ENCODE measurements around the gene ORC3. TPM values are rescaled to one million over a fixed set of nuclear protein-coding genes. Genes with fewer than 3 reads are reported as not detected.

ORC3 gene
- total and polyA plus RNA-seq, 7 experiments from 2014 or later, result 17.7 to 40.3 (median 28.2) TPM

DNA sequence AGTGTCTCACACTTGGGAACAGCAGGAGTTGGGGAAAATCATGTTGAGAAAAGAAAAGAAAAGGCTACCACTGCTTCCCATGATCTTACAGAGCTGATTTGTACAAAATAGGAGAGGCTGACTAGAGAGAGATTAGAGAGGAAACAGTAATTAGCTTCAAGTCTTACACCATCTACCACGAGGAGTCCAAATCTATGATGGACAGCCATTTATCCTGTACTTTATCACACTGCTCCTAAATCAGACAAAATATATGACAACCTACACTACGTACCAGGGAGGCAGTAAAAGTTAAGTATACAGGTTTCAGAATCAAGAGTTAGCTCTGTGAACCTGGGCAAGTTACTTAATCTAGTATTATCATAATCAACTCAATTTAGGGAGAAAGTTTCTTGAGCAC, 38.1 kb upstream of the ORC3 start:
- H3K27ac Mint-ChIP-seq, result peak overlapping the region in 3 of 9 donors; percentile 8 to 29 (median 13)
- DNase-seq, result no peak
- H3K36me3 Mint-ChIP-seq, result peaks cover 7 to 59% (median 34%) of the 10 kb centered on the region in 5 donors
- Histone ChIP-seq H3K4me1 (ENCODE audit: control insufficient read depth in 2 of 2, insufficient read depth in 2 of 2, low read length in 2 of 2) (no peaks in the 10 kb centered on the region), H3K36me3 (ENCODE audit: control insufficient read depth in 2 of 3, insufficient read depth in 3 of 3, low read length in 3 of 3) (peaks cover 0 to 24% (median 0%) of the 10 kb centered on the region in 3 experiments), H3K27ac (ENCODE audit: low read depth, low read length) (no peak overlapping the region), H3K27me3 (ENCODE audit: control insufficient read depth in 2 of 2, insufficient read depth in 2 of 2, low read length in 2 of 2) (no peaks in the 10 kb centered on the region), H3K4me3 (ENCODE audit: low read length) (no peak overlapping the region), H3K9me3 (ENCODE audit: control insufficient read depth in 2 of 3, low read length in 3 of 3) (no peaks in the 10 kb centered on the region)
- intact Hi-C loops (cut with micrococcal nuclease), result loop anchor here in 1 of 2 donors (2.0 kb wide), 1 partner anchor 23 kb away; no protein-coding TSS in a partner anchor
- ChIA-PET POLR2A (interaction anchor here (0.7 kb wide), 1 partner anchor 53 kb away, joined by 3 read pairs; no protein-coding TSS in a partner anchor), CTCF (no interaction called here)
- ATAC-seq, result no peak
- peaks cover 0 to 20% (median 8%) of the 10 kb centered on the region in 7 donors for H3K4me1 Mint-ChIP-seq
- no peak overlapping the region for H3K4me3 Mint-ChIP-seq
- H3K27me3 Mint-ChIP-seq, result no peaks in the 10 kb centered on the region
- H3K9me3 Mint-ChIP-seq, result no peaks in the 10 kb centered on the region

- Histone ChIP-seq H3K4me3 (ENCODE audit: low read length) (no peak overlapping the region), H3K27me3 (ENCODE audit: control insufficient read depth in 2 of 2, insufficient read depth in 2 of 2, low read length in 2 of 2) (no peaks in the 10 kb centered on the region), H3K27ac (ENCODE audit: low read depth, low read length) (no peak overlapping the region), H3K36me3 (ENCODE audit: control insufficient read depth in 2 of 3, insufficient read depth in 3 of 3, low read length in 3 of 3) (peaks cover 0 to 30% (median 0%) of the 10 kb centered on the region in 3 experiments), H3K4me1 (ENCODE audit: control insufficient read depth in 2 of 2, insufficient read depth in 2 of 2, low read length in 2 of 2) (no peaks in the 10 kb centered on the region), H3K9me3 (ENCODE audit: control insufficient read depth in 2 of 3, low read length in 3 of 3) (no peaks in the 10 kb centered on the region)
- POLR2A ChIA-PET, result no interaction called here
- H3K27ac Mint-ChIP-seq, result peak overlapping the region in 2 of 9 donors; percentile 11 to 17
- peaks cover 2 to 30% (median 10%) of the 10 kb centered on the region in 7 donors for H3K4me1 Mint-ChIP-seq
- H3K36me3 Mint-ChIP-seq, result peaks cover 9 to 66% (median 38%) of the 10 kb centered on the region in 5 donors
- H3K9me3 Mint-ChIP-seq, result no peaks in the 10 kb centered on the region
- no peak overlapping the region for H3K4me3 Mint-ChIP-seq
- ATAC-seq, result no peak
- CTCF ChIA-PET, result no interaction called here
- H3K27me3 Mint-ChIP-seq, result no peaks in the 10 kb centered on the region
- intact Hi-C loops (cut with micrococcal nuclease), result loop anchor here in 1 of 2 donors (2.0 kb wide), 1 partner anchor 22 kb away; no protein-coding TSS in a partner anchor
- no peak for DNase-seq
Measured at GRCh38 chr6:87553159-87553765, 36.7 kb upstream of the ORC3 start.

DNA sequence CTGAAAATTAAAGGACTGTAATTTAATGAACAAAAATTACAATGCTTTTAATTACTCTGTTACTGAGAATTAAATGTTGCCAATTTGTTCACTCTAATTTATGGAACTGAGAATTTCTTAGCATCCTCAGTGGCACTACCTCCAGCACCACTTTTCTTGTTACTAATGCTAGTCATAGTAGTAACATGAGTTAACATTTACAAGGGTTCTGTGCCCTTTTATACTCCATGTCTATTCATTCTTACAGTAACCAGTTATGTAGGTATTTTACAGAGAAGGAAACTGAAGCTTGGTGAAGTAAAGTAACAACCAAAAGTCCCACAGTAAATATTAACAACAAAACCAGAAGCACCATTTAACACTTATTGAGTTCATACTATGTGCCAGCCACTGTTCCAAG, 34.4 kb upstream of the ORC3 start:
- ATAC-seq (no peak), DNase-seq (no peak)
- intact Hi-C loops (cut with micrococcal nuclease), result no loop called here
- H3K27ac Mint-ChIP-seq, result peak overlapping the region in 3 of 9 donors; percentile 50 to 72 (median 60)
- ChIA-PET POLR2A (no interaction called here), CTCF (no interaction called here)
- H3K9me3 Mint-ChIP-seq, result no peaks in the 10 kb centered on the region
- H3K36me3 Mint-ChIP-seq, result peaks cover 8 to 52% (median 27%) of the 10 kb centered on the region in 5 donors
- H3K27me3 Mint-ChIP-seq, result no peaks in the 10 kb centered on the region
- Histone ChIP-seq H3K4me1 (ENCODE audit: control insufficient read depth in 2 of 2, insufficient read depth in 2 of 2, low read length in 2 of 2) (no peaks in the 10 kb centered on the region), H3K4me3 (ENCODE audit: low read length) (no peak overlapping the region), H3K27ac (ENCODE audit: low read depth, low read length) (no peak overlapping the region), H3K9me3 (ENCODE audit: control insufficient read depth in 2 of 3, low read length in 3 of 3) (no peaks in the 10 kb centered on the region), H3K27me3 (ENCODE audit: control insufficient read depth in 2 of 2, insufficient read depth in 2 of 2, low read length in 2 of 2) (no peaks in the 10 kb centered on the region), H3K36me3 (ENCODE audit: control insufficient read depth in 2 of 3, insufficient read depth in 3 of 3, low read length in 3 of 3) (peaks cover 0 to 33% (median 0%) of the 10 kb centered on the region in 3 experiments)
- H3K4me3 Mint-ChIP-seq, result no peak overlapping the region
- peaks cover 2 to 32% (median 9%) of the 10 kb centered on the region in 7 donors for H3K4me1 Mint-ChIP-seq

- Histone ChIP-seq H3K4me3 (ENCODE audit: low read length) (no peak overlapping the region), H3K36me3 (ENCODE audit: control insufficient read depth in 2 of 3, insufficient read depth in 3 of 3, low read length in 3 of 3) (peaks cover 0 to 46% (median 8%) of the 10 kb centered on the region in 3 experiments), H3K27me3 (ENCODE audit: control insufficient read depth in 2 of 2, insufficient read depth in 2 of 2, low read length in 2 of 2) (no peaks in the 10 kb centered on the region), H3K4me1 (ENCODE audit: control insufficient read depth in 2 of 2, insufficient read depth in 2 of 2, low read length in 2 of 2) (no peaks in the 10 kb centered on the region), H3K27ac (ENCODE audit: low read depth, low read length) (no peak overlapping the region), H3K9me3 (ENCODE audit: control insufficient read depth in 2 of 3, low read length in 3 of 3) (no peaks in the 10 kb centered on the region)
- DNase-seq (no peak), ATAC-seq (no peak)
- no peaks in the 10 kb centered on the region for H3K27me3 Mint-ChIP-seq
- H3K27ac Mint-ChIP-seq, result no peak overlapping the region
- no peak overlapping the region for H3K4me3 Mint-ChIP-seq
- peaks cover 0 to 17% (median 5%) of the 10 kb centered on the region in 7 donors for H3K4me1 Mint-ChIP-seq
- H3K36me3 Mint-ChIP-seq, result peaks cover 12 to 52% (median 29%) of the 10 kb centered on the region in 5 donors
- intact Hi-C loops (cut with micrococcal nuclease), result no loop called here
- CTCF ChIA-PET, result no interaction called here
- H3K9me3 Mint-ChIP-seq, result no peaks in the 10 kb centered on the region
- POLR2A ChIA-PET, result no interaction called here
Measured at GRCh38 chr6:87558446-87558845, 31.5 kb upstream of the ORC3 start.

GRCh38 chr6:87561017-87561416, 28.9 kb upstream of the ORC3 start:
- ATAC-seq, result no peak
- no peaks in the 10 kb centered on the region for H3K9me3 Mint-ChIP-seq
- Histone ChIP-seq H3K4me1 (ENCODE audit: control insufficient read depth in 2 of 2, insufficient read depth in 2 of 2, low read length in 2 of 2) (no peaks in the 10 kb centered on the region), H3K27me3 (ENCODE audit: control insufficient read depth in 2 of 2, insufficient read depth in 2 of 2, low read length in 2 of 2) (no peaks in the 10 kb centered on the region), H3K27ac (ENCODE audit: low read depth, low read length) (no peak overlapping the region), H3K9me3 (ENCODE audit: control insufficient read depth in 2 of 3, low read length in 3 of 3) (no peaks in the 10 kb centered on the region), H3K4me3 (ENCODE audit: low read length) (no peak overlapping the region), H3K36me3 (ENCODE audit: control insufficient read depth in 2 of 3, insufficient read depth in 3 of 3, low read length in 3 of 3) (peaks cover 0 to 42% (median 8%) of the 10 kb centered on the region in 3 experiments)
- no peak overlapping the region for H3K4me3 Mint-ChIP-seq
- CTCF ChIA-PET, result no interaction called here
- H3K27ac Mint-ChIP-seq, result peak overlapping the region in 1 of 9 donors; percentile 17
- no peak for DNase-seq
- intact Hi-C loops (cut with micrococcal nuclease), result no loop called here
- POLR2A ChIA-PET, result interaction anchor here (0.5 kb wide), 1 partner anchor 32 kb away, joined by 3 read pairs; no protein-coding TSS in a partner anchor
- H3K4me1 Mint-ChIP-seq, result peaks cover 0 to 12% (median 4%) of the 10 kb centered on the region in 7 donors
- peaks cover 6 to 50% (median 32%) of the 10 kb centered on the region in 5 donors for H3K36me3 Mint-ChIP-seq
- no peaks in the 10 kb centered on the region for H3K27me3 Mint-ChIP-seq

DNA sequence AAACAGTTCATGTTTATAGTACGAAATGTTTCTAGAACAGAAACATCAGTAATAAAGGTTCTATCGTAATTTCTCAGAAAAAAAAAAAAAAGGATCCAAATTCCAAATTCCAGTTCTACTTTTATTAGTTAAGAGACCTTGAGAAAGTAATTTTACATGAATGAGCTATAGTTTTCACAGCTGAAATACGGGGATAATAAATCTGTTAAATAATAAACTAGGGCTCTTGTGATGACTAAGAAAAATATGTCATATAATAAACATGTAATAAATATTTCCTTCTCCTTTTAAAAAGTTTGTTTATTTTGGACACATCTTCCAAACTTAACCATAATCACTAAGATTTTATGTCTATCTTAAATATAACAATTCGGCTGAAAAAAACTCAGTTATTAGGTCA, 17.9 kb upstream of the ORC3 start:
- H3K4me1 ChIP-seq (ENCODE audit: control insufficient read depth in 2 of 2, insufficient read depth in 2 of 2, low read length in 2 of 2), result peaks cover 19 to 24% of the 10 kb centered on the region in 2 donors
- CTCF ChIA-PET, result no interaction called here
- H3K36me3 ChIP-seq (ENCODE audit: control insufficient read depth in 2 of 3, insufficient read depth in 3 of 3, low read length in 3 of 3), result peaks cover 0 to 7% (median 0%) of the 10 kb centered on the region in 3 experiments
- no peaks in the 10 kb centered on the region for H3K27me3 ChIP-seq (ENCODE audit: control insufficient read depth in 2 of 2, insufficient read depth in 2 of 2, low read length in 2 of 2)
- peaks cover 0 to 3% (median 0%) of the 10 kb centered on the region in 11 donors for H3K9me3 Mint-ChIP-seq
- H3K27ac ChIP-seq (ENCODE audit: low read depth, low read length), result no peak overlapping the region
- no peaks in the 10 kb centered on the region for H3K9me3 ChIP-seq (ENCODE audit: control insufficient read depth in 2 of 3, low read length in 3 of 3)
- H3K27ac Mint-ChIP-seq, result no peak overlapping the region
- ATAC-seq (no peak), DNase-seq (no peak)
- POLR2A ChIA-PET, result interaction anchor here (0.8 kb wide), 1 partner anchor 119 kb away, joined by 4 read pairs; no protein-coding TSS in a partner anchor
- intact Hi-C loops (cut with micrococcal nuclease), result loop anchor here in 1 of 2 donors (5.0 kb wide), 1 partner anchor 605 kb away; no protein-coding TSS in a partner anchor
- no peak overlapping the region for H3K4me3 ChIP-seq (ENCODE audit: low read length)
- H3K27me3 Mint-ChIP-seq, result no peaks in the 10 kb centered on the region
- H3K4me1 Mint-ChIP-seq, result peaks cover 33 to 68% (median 61%) of the 10 kb centered on the region in 7 donors
- no peak overlapping the region for H3K4me3 Mint-ChIP-seq
- H3K36me3 Mint-ChIP-seq, result peaks cover 3 to 35% (median 14%) of the 10 kb centered on the region in 5 donors

Measured in naive thymus-derived CD4-positive, alpha-beta T cell (primary cell).